Fibroblast of mammary gland (primary cell): ENCODE results near the gene MFAP3L.
"Not testable (repeated sequence)": the region's sequence is repeated elsewhere in the genome, so short reads cannot be mapped to it uniquely, and the experiment has no call there.

ENCODE experiments used
- DNase-seq: peaks from one replicate; pipeline ENCODE4 v3.0.0-alpha.2; 2010; ENCODE audit warnings: low read depth
- H3K4me3 ChIP-seq: 2 replicates; pipeline ENCODE4 v1.5.1; 2011; ENCODE audit warnings: low read depth, mild to moderate bottlenecking, low read length, moderate library complexity; ENCODE audit not compliant: control insufficient read depth
- CTCF ChIP-seq: conservative IDR thresholded peaks from 2 replicates; pipeline ENCODE4 v1.5.1; 2011; ENCODE audit warnings: low read depth, low read length, inconsistent platforms; ENCODE audit not compliant: control insufficient read depth, insufficient read depth

MFAP3L gene

GRCh38 chr4:170052919-170053318 is 26.7 kb upstream of the MFAP3L start:
- no peak overlapping the region for H3K4me3 ChIP-seq
- no peak for DNase-seq
- no peak for TF ChIP-seq CTCF

- DNase-seq, result no peak
- TF ChIP-seq CTCF, result no peak
- H3K4me3 ChIP-seq, result no peak overlapping the region
Observed at GRCh38 chr4:170051402-170051801, 25.2 kb upstream of the MFAP3L start.

- TF ChIP-seq CTCF, result no peak
- DNase-seq, result no peak
Observed at GRCh38 chr4:170049766-170050165, 23.6 kb upstream of the MFAP3L start.

DNA sequence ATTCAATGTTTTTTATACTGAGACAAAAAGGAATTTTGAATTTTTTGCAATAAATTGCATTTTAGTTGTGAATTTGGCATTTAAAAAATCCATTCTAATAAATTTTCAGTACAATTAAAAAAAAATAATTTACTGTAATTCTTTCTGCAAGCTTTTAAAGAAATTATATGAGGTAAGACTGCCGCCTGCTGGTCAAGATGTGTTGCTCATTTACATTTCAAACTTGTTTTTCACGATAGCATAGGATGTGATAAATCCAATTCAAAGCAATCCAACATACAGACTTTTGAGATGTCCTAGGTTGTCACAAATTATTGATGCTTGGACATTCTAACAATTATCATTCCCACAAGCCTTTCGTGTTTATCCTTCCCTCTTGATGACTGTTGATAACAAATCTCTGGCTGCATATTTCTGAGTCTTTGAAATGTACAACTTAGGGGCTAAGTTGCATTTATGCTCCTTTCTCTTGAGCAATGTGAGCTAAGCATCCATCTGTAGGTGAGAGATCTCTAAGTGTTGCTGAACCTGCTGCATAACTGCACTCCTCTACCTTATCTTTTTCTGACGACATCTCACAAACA is 21.7 kb upstream of the MFAP3L start:
- DNase-seq, result peak; percentile 73
- TF ChIP-seq CTCF, result peak; percentile 69

More at GRCh38 chr4:170049766-170050165, 23.6 kb upstream of the MFAP3L start:
- no peak overlapping the region for H3K4me3 ChIP-seq

DNA sequence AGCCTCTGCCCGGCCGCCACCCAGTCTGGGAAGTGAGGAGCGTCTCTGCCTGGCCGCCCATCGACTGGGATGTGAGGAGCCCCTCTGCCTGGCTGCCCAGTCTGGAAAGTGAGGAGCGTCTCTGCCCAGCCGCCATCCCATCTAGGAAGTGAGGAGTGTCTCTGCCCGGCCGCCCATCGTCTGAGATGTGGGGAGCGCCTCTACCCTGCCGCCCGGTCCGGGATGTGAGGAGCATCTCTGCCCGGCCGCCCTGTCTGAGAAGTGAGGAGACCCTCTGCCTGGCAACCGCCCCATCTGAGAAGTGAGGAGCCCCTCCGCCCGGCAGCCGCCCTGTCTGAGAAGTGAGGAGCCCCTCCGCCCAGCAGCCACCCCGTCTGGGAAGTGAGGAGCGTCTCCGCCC is 20.0 kb upstream of the MFAP3L start:
- DNase-seq, result not testable (repeated sequence)

More for the DNA sequence above, 21.7 kb upstream of the MFAP3L start:
- H3K4me3 ChIP-seq, result no peak overlapping the region

GRCh38 chr4:170040031-170040680 is 14.0 kb upstream of the MFAP3L start:
- TF ChIP-seq CTCF, result no peak
- no peak for DNase-seq
- no peak overlapping the region for H3K4me3 ChIP-seq

More for the DNA sequence above, 20.0 kb upstream of the MFAP3L start:
- H3K4me3 ChIP-seq, result not testable (repeated sequence)

- H3K4me3 ChIP-seq, result no peak overlapping the region
- DNase-seq, result no peak
- TF ChIP-seq CTCF, result no peak
Observed at GRCh38 chr4:170038769-170039168, 12.6 kb upstream of the MFAP3L start.
